ENCODE data around the gene SRGAP1. TPM values are rescaled to one million over a fixed set of nuclear protein-coding genes. Genes with fewer than 3 reads are reported as not detected.

Gene SRGAP1
- total and polyA plus RNA-seq, 9 of the 15 experiments (the other 6 are each of a cell fraction or from before 2014, with no cell fraction given): 0.01 to 0.13 (median 0.04) TPM; not detected in 3

GRCh38 chr12:64171715-64172114 is 327.2 kb downstream of the SRGAP1 start:
- Histone ChIP-seq H3K9ac (ENCODE audit: insufficient read depth in 1 of 2, low read depth in 2 of 2, low read length in 2 of 2) (no peak overlapping the region), H2AFZ (ENCODE audit: low read depth, low read length) (no peak overlapping the region), H3K36me3 (ENCODE audit: control insufficient read depth, insufficient read depth, low read length) (no peaks in the 10 kb centered on the region), H3K9me1 (ENCODE audit: control insufficient read depth, insufficient read depth, low read length) (no peaks in the 10 kb centered on the region), H3K4me2 (ENCODE audit: insufficient read depth, low read length) (no peak overlapping the region), H3K79me2 (ENCODE audit: control insufficient read depth, insufficient read depth, low read length) (no peaks in the 10 kb centered on the region), H3K27ac (ENCODE audit: extremely low read depth, low read depth, low read length) (no peak overlapping the region), H3K9me3 (replicated peaks; ENCODE audit: control insufficient read depth, insufficient read depth, low read depth, low read length) (no peaks in the 10 kb centered on the region), H4K20me1 (replicated peaks; ENCODE audit: control insufficient read depth, insufficient read depth, low read length) (no peaks in the 10 kb centered on the region), H3K4me1 (replicated peaks in 1 of 2; ENCODE audit: control insufficient read depth in 2 of 2, insufficient read depth in 2 of 2, low read length in 2 of 2) (no peaks in the 10 kb centered on the region), H3K27me3 (ENCODE audit: control insufficient read depth in 2 of 2, insufficient read depth in 2 of 2, low read length in 2 of 2) (peaks cover 2 to 7% of the 10 kb centered on the region in 2 experiments; a peak in 3 of 5 replicates), H3K4me3 (no peak overlapping the region)
- intact Hi-C loops (cut with micrococcal nuclease) (no loop called here), in situ Hi-C loops (cut with MboI) (no loop called here)
- FAIRE-seq: no peak
- BruUV-seq (replicated peaks): no TSS peak
- no peak for ATAC-seq
- CTCF ChIA-PET (ENCODE audit: low intra/inter-chr PET ratio): no interaction called here
- POLR2A ChIA-PET: no interaction called here
- TF ChIP-seq ZFP30 (CRISPR knock-in tag; IDR thresholded peaks at IDR 0.05; ENCODE audit: borderline replicate concordance) (no peak), MYC (IDR thresholded peaks at IDR 0.05; ENCODE audit: low read depth, low read length) (no peak), MYC (CRISPR knock-in tag; IDR thresholded peaks at IDR 0.05; ENCODE audit: borderline replicate concordance, low read depth) (no peak), KAT2B (IDR thresholded peaks at IDR 0.05; ENCODE audit: low read depth, low read length) (no peak), HDAC3 (IDR thresholded peaks at IDR 0.05; ENCODE audit: borderline replicate concordance, partially characterized antibody) (no peak), ZNF830 (CRISPR knock-in tag; IDR thresholded peaks at IDR 0.05) (no peak), PHTF2 (CRISPR knock-in tag; IDR thresholded peaks at IDR 0.05) (no peak), ATF2 (CRISPR knock-in tag; IDR thresholded peaks at IDR 0.05) (no peak), ZNF316 (IDR thresholded peaks at IDR 0.05) (no peak), CSDE1 (IDR thresholded peaks at IDR 0.05) (no peak), ZNF76 (CRISPR knock-in tag; IDR thresholded peaks at IDR 0.05; ENCODE audit: borderline replicate concordance) (no peak)
- DNase-seq (ENCODE audit: extremely low read depth in 1 of 4, low spot score in 3 of 4): no peak
- 0% methylated on average over 1 of the region's 1 CpG for WGBS (ENCODE audit: insufficient coverage, low coverage, missing lambda C conversion rate)

Data from K562 (cell line).